Putamen (tissue), 1 donor: ENCODE data around the gene ACOX3.

Experiments
- DNase-seq: peaks from one replicate; pipeline ENCODE4 v3.0.0-alpha.2; 2016; ENCODE audit warnings: low spot score

The ACOX3 gene

DNA sequence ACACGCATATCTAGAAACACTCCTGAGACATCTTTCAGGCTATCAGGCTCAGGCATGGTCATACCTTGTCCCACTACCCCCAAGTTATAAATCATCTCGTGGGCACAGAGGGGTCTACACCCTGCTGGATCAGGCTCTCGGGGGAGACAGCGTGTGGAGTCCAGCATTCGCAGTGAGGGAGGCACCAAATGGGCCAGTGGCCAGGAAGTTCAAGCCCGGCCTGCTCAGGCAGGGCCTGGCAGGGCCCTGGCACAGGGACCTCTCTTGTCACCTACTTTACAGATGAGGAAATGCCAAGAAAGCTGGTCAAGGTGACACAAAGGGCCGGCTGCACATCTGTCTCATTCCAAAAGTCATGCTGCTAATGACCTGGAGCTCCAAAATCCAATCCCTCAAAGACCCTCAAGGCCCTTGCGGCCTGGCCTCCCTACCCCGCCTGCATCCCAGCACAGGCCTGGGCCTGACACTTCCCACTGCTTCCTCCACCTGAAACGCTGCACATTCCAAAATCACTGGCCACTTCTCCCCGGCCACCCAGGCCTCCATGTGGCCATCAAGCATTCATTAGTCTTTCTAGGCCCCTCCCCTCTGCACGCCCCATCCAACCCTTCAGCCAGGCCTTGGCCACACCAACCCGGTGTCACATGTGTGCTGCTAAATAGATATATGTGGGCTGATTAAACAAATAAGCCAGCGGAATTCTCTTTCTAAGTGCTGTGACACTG lies 35.6 kb downstream of the ACOX3 start:
- no peak for DNase-seq

DNA sequence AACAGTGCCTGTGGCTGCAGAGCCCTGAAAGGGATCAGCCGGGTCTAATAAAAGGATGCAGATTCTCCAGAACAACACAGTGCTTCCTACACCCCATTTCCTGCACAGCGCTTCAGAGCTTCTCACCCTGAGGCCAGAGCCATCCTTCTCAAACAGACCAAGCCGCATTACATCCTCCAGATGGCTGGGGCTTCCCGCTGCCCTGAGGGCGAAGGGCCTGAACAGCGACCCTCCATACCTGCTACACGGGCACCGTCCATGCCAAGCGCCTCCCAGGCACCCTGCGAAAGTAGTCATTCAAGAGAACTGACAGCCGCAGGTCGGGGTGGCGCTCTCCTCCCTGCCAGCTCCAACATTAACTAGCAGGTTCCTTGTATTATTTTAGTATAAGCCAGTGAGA lies 36.5 kb downstream of the ACOX3 start:
- no peak for DNase-seq

DNA sequence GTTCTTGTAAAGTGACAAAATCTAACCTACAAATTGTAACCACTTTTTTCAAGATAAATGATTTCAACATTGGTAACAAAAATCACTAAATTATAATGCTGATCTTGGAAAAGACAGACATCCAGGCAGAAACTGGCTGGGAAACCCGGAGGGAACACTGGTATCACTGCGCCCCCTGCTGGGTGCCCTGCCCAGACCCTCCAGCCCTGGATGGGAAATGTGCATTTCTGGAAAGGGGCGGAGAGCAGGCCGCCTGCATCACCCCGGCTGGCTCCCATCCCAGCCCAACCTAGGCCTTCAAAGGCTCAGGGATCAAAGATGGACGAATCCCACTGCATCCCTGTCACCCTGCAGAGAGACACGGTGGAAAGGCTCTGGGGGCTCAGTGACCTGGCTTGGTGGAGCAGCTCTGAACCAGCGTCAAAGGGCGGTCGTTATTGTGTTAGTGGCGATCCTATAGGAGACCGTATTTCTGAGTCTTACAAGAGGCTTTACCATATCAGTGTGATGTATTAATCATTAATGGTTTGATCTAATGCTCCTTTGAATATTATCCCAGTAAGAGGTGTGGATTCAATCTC lies 37.3 kb downstream of the ACOX3 start:
- DNase-seq, result peak; percentile 69

DNA sequence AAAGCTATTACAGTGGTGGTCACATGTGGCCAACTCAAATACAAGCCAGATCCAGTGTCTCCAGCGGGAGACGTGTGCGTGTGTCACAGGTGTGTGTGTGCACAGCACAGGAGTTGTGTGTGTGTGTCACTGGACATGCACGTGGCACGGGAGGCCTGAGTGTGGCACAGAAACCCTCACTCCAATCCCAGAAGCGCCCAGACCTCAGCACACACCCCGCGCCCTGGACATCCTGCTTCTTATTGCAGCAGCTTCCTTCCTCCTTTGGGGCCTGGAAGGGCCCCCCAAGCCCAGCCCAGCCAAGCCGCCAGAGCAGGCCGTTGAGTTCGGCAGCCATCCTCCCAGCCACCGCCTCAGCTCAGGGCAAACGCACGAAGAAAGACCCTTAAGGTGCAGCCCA lies 37.9 kb downstream of the ACOX3 start:
- no peak for DNase-seq

DNA sequence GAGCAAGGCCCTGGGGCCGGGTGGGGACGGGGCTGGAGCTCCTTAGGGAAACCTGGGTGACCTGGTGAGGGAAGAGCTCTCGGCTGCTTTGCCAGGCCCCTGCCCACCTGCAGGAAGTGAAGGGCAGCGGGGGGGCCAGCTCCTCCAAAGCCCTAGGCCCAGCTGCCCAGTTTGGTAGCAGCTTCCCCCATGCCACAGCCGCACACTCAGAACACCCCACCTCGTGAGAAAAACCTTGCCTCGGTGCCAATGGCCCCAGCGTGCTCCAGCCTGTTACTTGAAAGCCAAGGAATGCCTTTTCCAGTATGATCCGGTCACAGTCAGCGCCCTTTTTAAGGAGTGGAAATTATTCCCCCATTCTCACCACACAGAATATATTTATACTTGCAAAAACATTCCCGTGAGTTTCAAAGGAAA lies 38.3 kb downstream of the ACOX3 start:
- no peak for DNase-seq

DNA sequence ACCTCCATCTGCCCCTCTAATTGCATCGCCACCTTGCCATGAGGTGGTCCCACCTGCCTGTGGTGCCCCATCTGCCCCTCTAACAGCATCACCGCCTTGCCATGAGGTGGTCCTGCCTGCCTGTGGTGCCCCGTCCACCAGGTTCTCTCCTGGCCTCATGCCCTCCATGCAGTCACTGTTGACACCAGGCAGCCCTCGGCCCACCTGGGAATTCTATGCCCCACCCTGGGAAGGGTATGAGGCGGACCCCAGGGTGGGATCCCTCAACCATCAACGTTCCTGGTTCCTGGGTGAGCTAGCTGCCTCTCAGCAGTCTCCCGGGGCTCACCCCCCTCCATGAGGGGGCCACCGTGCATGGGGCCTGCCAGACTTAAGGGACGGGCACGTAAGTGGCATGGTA lies 38.9 kb downstream of the ACOX3 start:
- no peak for DNase-seq

DNA sequence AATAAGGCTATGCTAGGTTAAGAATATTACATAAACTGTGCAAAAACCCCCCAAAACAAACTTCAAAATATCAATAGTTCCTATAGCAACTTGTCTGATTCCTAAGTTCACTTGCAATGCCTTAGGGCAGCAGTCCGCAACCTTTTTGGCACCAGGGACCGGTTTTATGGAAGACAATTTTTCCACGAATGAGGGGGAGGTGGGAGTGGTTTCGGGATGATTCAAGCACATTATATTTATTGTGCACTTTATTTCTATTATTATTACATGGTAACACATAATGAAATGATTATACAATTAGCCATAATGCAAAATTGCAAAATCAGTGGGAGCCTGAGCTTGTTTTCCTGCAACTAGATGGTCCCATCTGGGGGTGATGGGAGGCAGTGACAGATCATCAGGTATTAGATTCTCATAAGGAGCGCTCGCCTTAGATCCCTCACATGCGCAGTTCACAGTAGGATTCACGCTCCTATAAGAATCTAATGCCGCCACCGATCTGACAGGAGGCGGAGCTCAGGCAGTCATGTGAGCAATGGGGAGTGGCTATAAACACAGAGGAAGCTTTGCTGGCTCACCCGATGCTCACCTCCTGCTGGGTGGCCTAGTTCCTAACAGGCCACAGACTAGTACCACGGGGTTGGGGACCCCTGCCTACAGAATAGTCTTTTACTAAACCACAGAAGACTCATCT lies 39.7 kb downstream of the ACOX3 start:
- DNase-seq, result no peak

DNA sequence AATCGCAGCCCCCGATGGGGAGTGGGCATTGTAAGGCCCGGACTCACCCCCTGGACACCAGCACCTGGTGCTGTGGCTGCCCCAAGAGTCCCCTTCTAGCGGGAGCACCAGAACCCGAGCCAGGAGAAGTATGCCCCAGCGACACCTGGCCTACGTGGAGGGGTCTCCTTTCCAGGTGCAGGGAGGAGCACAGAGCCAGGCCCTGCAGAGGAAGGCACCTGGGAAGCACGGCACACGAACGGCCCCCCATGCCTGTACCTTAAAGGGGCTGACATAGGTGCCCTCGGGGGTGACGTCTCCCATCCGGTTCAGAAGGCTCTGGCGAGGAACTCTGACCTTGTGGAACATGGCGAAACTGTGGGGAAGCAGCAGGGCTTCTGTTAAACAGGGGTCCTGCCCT lies 41.2 kb downstream of the ACOX3 start:
- DNase-seq, result no peak

DNA sequence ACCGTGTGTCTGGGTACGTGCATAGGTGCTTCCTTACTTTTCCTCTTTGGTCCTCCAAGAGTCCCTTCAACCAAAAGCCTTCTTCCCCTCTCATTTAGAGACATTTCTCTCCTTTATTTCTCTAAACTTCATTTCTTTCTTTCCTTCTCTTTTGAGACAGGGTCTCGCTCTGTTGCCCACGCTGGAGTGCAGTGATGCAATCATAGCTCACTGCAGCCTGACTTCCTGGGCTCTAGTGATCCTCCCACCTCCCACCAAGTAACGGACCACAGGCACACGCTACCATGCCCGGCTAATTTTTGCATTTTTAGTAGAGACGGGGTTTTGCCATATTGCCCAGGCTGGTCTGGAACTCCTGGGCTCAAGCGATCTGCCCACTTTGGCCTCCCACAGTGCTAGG lies 42.2 kb downstream of the ACOX3 start:
- no peak for DNase-seq

DNA sequence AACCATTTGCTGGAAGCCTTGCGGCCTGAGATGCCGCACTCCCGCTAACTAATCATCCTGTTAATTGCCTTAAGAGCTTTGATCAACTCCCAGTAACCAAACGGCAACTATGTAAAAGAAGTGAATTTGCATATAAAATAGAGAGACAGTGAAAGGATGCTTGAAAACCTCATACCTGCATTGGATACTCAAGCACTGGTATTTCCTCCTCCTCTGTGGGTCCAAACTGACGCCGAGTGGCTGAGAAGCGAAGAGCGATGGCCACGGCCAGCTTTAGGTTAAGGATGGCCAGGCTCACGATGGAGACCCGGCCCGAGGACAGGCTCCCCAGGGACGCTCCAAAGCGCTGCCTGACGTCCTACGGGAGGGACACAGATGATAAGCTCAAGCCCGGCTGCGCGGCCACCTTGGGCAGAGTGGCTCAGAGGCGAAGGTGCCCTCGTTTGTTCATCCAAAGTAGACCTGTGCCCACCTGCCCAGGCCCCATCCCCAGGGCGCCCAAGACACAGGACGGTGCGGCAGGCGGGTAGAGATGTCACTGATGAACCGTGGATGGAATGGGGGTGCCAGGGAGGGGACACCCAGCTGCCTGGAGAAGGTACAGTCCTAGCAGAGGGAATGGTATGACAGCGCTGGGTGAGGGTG lies 43.6 kb downstream of the ACOX3 start:
- DNase-seq, result no peak

DNA sequence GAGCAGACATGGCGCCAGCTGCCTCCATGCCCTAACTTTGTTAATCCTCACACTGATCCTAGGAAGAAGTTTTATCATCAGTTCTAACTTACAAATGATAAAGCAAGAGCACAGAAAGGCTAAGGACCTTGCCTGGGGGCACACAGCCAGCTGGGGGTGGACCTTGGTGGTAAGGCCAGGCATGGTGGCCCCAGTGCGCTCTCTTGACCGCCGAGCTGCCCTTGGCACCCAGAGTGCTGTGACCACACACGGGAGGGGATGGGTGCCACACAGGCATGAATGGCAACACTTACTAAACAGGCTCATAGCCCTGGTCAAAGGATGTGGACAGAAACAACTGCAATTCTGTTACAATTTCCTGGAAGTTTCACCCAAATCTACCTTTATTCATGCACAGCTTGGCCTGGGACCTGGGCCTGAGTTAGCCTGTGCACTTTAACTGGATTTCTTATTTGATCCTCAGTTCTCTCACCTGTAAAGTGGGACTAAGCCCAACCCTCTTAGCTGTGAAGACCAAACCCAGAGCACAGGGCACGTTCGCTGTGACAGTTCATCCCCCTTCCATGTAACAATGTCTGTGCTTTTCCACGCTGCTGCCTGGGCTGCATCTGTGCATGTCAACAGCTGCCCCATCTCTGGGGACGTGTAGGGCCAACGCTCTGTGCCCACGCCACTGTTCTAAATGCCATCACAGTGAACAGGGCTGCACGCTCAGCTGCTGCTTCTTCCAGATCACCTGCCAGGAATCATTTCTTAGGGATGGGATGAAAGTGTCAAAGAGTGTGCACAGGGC lies 44.8 kb downstream of the ACOX3 start:
- DNase-seq, result no peak

DNA sequence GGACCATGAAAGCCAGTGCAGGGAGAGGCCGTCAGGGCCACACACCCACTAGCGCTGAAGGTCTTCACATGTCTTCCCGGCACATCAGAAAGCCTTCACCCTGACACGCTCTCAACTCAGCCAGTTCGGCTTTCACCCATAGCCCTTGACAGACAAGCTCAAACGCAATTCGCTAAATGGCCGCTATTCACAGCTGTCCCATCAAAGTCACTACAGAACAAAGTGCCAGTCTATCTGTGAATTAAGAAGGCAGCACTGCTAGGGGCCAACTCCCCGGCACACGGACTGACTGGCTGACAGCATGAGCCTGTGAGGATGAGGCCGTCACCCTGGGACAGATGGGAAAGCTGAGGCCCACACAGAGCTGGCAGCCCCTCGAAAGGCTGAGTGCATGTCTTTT lies 45.7 kb downstream of the ACOX3 start:
- peak; percentile 57 for DNase-seq

DNA sequence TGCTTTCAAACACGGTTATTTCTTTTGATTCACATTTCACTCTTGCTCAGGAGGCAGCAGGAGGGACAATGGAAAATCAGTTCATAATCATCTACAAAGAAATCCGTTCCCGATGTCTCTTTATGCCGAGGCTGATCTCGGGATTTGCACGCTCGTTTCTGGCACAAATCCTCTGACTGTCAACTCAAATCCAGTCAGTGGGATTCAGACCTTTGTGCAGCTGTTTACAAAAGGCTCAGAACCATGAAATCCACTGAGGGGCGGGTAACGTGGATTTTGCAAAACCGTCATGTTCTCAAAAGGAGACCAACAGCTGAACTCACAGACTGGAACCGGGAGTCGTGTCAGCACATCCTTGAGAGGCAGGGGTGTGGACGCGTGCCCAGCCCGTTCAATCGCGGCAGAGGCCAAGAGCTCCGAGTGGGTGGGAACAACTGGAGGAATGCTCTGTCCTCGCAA lies 46.4 kb downstream of the ACOX3 start:
- DNase-seq, result peak; percentile 62

DNA sequence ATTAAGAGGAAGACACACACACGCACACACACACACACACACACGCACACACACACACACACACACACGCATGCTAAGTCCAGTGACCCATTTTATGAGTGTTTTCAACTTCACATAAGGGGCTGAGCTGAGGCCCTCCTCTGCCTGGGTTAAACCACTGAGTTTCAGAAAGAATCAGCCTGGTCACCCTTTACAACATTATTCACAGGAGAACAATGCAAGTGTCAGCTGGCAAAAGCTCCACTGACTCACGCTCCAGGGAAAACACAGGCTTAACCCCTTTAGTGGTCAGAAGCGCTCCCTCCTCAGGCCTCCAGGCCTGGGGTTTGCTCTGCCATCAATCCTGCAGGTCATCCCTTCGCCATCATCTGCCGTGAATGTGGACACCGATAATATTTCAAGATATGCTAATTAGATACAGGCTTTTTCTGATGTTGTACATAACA lies 46.9 kb downstream of the ACOX3 start:
- peak; percentile 82 for DNase-seq

DNA sequence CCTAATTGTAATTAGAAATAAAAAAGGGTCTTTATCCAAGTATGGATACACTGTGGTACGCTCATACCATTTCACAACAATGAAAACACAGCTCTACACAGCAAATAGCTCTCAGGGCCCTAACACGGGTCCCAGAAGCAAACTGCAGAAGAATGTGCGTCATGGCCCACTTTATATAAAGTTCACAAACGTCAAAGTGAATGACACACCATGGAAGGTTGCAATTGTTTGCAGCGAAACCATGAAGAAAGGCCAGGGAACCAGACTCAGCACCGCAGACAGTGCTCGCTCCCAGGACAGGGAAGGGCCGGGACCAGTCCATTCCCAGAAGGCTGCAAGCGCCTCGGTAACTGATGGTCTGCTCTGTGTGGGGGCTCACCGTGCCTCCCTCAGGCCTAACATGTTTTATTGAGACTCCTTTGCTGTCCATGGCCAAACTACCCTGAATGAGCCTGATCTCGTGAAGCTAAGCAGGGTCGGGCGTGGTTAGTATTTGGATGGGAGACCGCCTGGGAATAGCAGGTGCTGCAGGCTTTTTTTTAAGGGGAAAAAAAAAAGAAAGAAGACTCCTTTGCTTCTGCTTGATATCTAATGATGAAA lies 47.8 kb downstream of the ACOX3 start:
- no peak for DNase-seq

DNA sequence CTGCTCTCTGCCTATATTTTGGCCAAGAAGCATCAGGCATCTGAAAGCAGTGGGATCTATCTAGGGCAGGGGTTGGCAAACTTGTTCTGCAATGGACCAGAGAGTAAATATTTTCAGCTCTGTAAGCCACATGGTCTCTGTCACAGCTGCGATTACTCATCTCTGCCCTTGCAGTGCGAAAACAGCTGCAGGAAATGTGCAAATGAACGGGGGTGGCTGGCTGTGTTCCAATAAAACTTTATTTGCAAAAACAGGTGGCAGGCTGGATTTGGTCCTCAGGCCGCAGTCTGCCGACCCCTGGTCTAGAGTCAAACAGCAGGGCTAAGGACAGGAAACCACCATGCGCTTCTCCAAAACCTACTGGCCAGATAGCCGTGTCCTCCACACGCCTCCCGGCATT lies 48.6 kb downstream of the ACOX3 start:
- DNase-seq, result peak; percentile 74

DNA sequence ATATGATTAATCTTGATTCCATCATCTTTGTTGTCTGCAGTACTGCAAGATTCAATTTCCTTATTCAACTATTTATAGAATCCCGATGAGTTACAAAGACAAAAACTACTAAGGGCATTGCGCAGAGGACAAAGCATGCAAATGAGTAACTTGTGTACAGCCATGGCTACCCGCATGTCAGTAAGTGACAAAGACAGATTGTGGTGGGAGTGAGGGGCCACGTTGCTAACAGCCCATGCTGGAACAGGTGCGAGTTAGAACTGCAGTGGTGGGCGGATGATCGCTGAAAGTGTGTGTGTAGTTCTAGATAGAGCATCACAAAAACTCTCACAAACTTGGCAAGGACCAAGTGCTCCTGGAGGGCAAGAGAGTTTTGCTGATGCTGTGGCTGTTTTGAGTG lies 49.5 kb downstream of the ACOX3 start:
- no peak for DNase-seq

DNA sequence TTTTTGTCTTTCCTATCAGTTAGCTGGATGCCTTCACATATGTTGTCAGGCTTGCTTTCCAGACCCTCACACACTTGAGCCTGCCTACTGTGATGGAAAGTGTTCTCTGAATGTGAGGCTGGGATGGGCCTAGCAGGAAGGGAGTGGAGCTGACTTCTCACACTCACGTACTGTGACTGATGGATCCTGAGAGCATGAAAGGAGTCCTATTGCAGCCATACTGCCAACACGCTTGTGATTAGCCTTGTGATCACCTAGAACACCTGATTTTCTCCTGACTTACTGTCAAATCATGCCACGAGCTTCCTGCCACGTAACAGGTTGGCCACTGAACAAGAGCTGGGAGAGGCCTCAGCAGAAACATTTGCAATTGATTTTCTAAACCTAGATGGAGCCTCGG lies 49.9 kb downstream of the ACOX3 start:
- no peak for DNase-seq

DNA sequence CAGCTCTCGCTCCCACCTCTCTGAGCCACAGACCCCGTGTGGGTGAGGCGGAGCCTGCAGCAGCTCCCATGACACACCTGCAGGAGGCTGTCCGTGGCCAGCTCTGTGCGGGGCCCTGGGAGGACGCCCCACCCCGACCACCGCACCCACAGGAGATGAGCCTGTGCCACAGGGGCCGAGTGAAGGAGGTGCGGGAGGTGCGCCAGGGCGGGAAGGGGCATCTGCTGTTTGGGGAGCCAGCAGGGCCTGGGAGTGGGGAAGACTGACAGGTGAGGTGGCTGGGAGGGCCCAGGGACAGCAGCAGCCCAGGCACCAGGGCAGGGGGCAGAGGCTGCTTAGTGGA lies 52.0 kb downstream of the ACOX3 start:
- no peak for DNase-seq

DNA sequence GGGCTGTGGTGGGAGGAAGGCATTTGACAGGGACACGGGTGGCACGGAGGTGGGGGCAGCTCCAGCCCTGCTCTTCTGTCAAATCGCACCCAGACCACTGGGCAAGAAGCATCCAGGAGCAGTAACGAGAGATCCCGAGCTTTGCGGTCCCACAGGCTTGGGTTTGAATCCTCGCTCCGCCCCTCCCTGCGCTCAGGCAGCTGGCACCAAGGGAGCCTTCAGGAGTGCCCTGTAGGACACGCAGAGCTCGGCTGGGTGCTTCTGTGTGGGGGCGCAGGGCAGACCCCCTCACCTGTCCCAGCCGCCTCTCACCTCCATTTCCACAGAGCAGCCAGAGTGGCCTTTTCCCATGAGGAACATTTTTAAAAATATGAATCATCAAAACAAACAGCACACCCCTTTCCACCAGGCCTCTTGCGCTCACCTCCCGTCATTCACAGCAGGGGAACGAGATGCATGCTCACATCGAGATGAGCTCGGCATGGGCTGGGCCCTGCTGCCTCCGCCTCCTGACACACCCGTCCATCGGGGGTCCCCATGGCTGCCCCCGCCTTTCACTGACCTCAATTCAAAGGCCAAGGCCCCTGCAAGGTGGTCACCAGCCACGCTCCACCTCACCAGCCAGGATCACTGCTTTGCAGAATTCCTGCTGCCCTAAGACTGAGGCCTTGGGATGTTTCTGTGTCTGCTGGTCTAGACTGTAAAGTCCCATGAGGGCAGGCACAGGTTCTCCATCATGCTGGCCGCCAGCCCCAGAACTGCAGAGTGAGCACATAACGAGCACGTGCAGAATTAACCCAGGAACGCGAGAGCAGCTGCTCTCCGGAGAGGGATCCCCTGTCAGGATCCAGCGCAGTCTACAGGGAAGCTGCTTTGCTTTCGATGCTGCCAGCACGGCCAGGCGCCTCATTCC lies 52.7 kb downstream of the ACOX3 start:
- DNase-seq, result no peak

DNA sequence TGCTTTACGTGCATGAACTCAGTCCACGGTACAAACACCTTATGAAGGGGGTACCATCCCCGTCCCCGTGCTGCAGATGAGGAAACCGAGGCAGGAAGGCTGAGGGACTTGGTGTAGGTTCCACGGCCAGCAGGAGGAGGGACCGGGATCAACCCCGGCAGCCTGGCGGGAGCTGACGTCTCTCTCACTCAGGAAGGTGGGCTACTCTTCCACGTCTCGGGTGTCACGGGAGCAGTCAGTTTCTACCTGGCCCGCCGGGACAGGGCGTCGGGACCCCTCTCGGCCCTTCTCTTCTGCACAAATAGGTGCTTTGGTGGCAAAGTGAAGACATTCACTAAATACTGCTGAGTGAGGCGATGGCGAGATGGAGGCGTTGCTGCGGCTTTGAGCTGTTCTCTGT lies 53.3 kb downstream of the ACOX3 start:
- no peak for DNase-seq
